Spleen (tissue), 11 donors: ENCODE measurements around the gene CROCC2. TPM values are rescaled to one million over a fixed set of nuclear protein-coding genes. Genes with fewer than 3 reads are reported as not detected.
A peak's percentile ranks its signal among the peaks of the same experiment; 100 is the strongest.

ENCODE experiments used
- DNase-seq: peaks from one replicate; pipeline ENCODE4 v3.0.0-alpha.2; 2020
- H3K27ac ChIP-seq, 8 donors: fragments of 200-600 bp; sonication (generic) in 7 of 8; 1 replicate in 4 of 8; 2 replicates in 4 of 8; pipeline versions ENCODE4 v1.5.0 to v1.8.0; 2016 to 2021; ENCODE audit warnings: inconsistent platforms in 4 of 8, mild to moderate bottlenecking in 4 of 8, moderate library complexity in 1 of 8
- H3K27me3 ChIP-seq, 7 donors: fragments of 200-600 bp; sonication (generic) in 6 of 7; replicated peaks in 1 of 7; 1 replicate in 4 of 7; 2 replicates in 3 of 7; pipeline versions ENCODE4 v1.5.0 to v1.8.0; 2016 to 2021; ENCODE audit warnings: inconsistent platforms in 3 of 7, mild to moderate bottlenecking in 1 of 7
- H3K36me3 ChIP-seq, 6 donors: fragments of 200-600 bp; sonication (generic) in 5 of 6; 1 replicate in 4 of 6; 2 replicates in 2 of 6; pipeline versions ENCODE4 v1.5.0 to v1.8.0; 2016 to 2021; ENCODE audit warnings: inconsistent platforms in 2 of 6
- H3K4me1 ChIP-seq, 6 donors: fragments of 200-600 bp; sonication (generic) in 5 of 6; 1 replicate in 3 of 6; 2 replicates in 3 of 6; pipeline versions ENCODE4 v1.5.0 to v1.8.0; 2016 to 2021; ENCODE audit warnings: inconsistent platforms in 3 of 6
- H3K4me3 ChIP-seq, 8 donors: fragments of 200-600 bp; sonication (generic) in 7 of 8; 1 replicate in 4 of 8; 2 replicates in 4 of 8; pipeline versions ENCODE4 v1.5.0 to v1.8.0; 2016 to 2021; ENCODE audit warnings: inconsistent platforms in 4 of 8, mild to moderate bottlenecking in 4 of 8, moderate library complexity in 2 of 8
- H3K9me3 ChIP-seq, 8 donors: fragments of 200-600 bp; sonication (generic) in 7 of 8; 1 replicate in 4 of 8; 2 replicates in 4 of 8; pipeline versions ENCODE4 v1.5.0 to v1.8.0; 2016 to 2021; ENCODE audit warnings: inconsistent platforms in 4 of 8
- POLR2A ChIP-seq, 3 donors: fragments of 450-650 bp; IDR thresholded peaks; one replicate each; pipeline ENCODE4 v1.5.1; 2017; ENCODE audit warnings: antibody characterized with exemption in 3 of 3, mild to moderate bottlenecking in 1 of 3
- POLR2AphosphoS5 ChIP-seq, 3 donors: sonication (generic); formaldehyde crosslinking; IDR thresholded peaks; one replicate each; pipeline ENCODE4 v1.5.1; 2017; ENCODE audit warnings: antibody characterized with exemption in 3 of 3
- WGBS, 5 donors: extraction: QIAGEN DNeasy Blood & Tissue Kit in 3 of 5; methylation state at CpG; one replicate each; pipeline versions ENCODE4 v1.1.5 to v1.1.7; 2013 to 2018; 5-methylcytosine and 5-hydroxymethylcytosine counted together
- intact Hi-C: fragments of 100-400 bp; cut with DNase I; formaldehyde crosslinking; loops from one replicate; pipeline ENCODE4 v1.15.0; 2023; ENCODE audit warnings: low total_unique reads
- polyA plus RNA-seq, 3 donors: library from polyadenylated mRNA; stranded (reverse); fragments of 200-250 nt; gene quantifications; one replicate each; pipeline ENCODE4 v1.2.1, GENCODE V29; 2013
- total RNA-seq, 7 donors: library from RNA; depleted of rRNA in 3 of 7; stranded (reverse); fragments of >200 nt in 3 of 7; fragmentation: NEBNext Ultra II Directional in 4 of 7; extraction: Animal tissue kit (Norgen Biotek cat#: 25700) in 4 of 7; gene quantifications; one replicate each; pipeline versions ENCODE4 v1.1.0 to v1.2.1, GENCODE V29; 2016 to 2021
- TF ChIP-seq, protein P1 (sequence below), 11 experiments: fragments of 200-600 bp in 7 of 11; fragments of 450-650 bp in 4 of 11; sonication (generic) in 4 of 11; IDR thresholded peaks in 8 of 11; conservative IDR thresholded peaks in 3 of 11; 1 replicate in 7 of 11; 2 replicates in 4 of 11; pipeline versions ENCODE4 v1.4.0 to v1.8.0; 2016 to 2021; ENCODE audit warnings: antibody characterized with exemption in 11 of 11, inconsistent platforms in 4 of 11, mild to moderate bottlenecking in 1 of 11
- donor health status: healthy with polysubstance abuse.
- donor health status: DM: no; HTN: no; CAD: no; lungs with moderate emphysema.
- donor health status: DM: no; HTN: no; CAD: no.
- donor health status: Bipolar disorder and iron deficiency.
- donor health status: healthy.
- donor health status: DM: no; HTN: no; CAD: no.
- donor health status: DM: yes; HTN: yes; CAD: no.

Gene CROCC2
- total and polyA plus RNA-seq, 10 donors = 0.04 to 3.6 (median 0.75) TPM

DNA sequence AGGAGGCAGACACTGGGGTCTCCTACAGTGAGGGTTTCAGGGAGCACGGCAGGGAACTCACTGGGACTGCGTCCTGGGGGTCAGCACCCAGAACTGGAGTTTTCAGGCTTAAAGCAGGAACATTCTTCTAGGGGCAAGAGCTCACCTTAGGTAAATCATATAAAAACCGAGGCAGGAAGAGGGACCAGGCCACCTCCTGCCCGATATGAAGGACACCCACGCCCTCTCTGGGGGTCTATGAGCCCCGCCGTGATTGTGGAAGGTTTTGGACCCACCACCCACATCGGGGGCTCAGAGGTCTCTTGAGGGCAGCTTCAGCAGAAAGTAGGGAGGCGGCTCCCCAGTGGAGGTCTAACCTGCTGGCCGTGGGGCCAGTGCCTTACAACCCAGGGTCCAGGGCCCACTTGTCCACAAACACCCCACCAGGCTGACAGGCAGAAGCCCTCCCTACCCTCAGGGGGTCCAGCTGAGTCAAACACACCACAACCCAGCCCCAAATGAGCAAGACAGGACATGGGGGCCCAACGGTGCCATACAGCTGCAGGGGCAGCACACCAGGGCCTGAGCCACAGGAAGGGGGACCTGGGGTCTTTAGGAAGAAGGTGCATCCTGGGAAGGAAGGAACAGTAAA lies 25.3 kb downstream of the CROCC2 start:
- DNase-seq = peak; percentile 42
- Histone ChIP-seq H3K9me3 (peaks cover 0 to 10% (median 2%) of the 10 kb centered on the region in 8 donors), H3K36me3 (no peaks in the 10 kb centered on the region), H3K27ac (no peak overlapping the region), H3K4me1 (peaks cover 0 to 13% (median 0%) of the 10 kb centered on the region in 6 donors), H3K27me3 (peaks cover 0 to 9% (median 0%) of the 10 kb centered on the region in 7 donors), H3K4me3 (no peak overlapping the region)
- TF ChIP-seq, protein P1, sequence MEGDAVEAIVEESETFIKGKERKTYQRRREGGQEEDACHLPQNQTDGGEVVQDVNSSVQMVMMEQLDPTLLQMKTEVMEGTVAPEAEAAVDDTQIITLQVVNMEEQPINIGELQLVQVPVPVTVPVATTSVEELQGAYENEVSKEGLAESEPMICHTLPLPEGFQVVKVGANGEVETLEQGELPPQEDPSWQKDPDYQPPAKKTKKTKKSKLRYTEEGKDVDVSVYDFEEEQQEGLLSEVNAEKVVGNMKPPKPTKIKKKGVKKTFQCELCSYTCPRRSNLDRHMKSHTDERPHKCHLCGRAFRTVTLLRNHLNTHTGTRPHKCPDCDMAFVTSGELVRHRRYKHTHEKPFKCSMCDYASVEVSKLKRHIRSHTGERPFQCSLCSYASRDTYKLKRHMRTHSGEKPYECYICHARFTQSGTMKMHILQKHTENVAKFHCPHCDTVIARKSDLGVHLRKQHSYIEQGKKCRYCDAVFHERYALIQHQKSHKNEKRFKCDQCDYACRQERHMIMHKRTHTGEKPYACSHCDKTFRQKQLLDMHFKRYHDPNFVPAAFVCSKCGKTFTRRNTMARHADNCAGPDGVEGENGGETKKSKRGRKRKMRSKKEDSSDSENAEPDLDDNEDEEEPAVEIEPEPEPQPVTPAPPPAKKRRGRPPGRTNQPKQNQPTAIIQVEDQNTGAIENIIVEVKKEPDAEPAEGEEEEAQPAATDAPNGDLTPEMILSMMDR (IDR thresholded peaks at IDR 0.05 in 8 of 11, conservative IDR thresholded peaks at IDR 0.05 in 3 of 11) = no peak
- TF ChIP-seq POLR2A (IDR thresholded peaks at IDR 0.05) (no peak), POLR2AphosphoS5 (IDR thresholded peaks at IDR 0.05) (no peak)
- 77 to 85% (median 83%) methylated on average over 10 to 11 of the region's 11 CpGs for WGBS, 5 donors
- intact Hi-C loops = no loop called here

DNA sequence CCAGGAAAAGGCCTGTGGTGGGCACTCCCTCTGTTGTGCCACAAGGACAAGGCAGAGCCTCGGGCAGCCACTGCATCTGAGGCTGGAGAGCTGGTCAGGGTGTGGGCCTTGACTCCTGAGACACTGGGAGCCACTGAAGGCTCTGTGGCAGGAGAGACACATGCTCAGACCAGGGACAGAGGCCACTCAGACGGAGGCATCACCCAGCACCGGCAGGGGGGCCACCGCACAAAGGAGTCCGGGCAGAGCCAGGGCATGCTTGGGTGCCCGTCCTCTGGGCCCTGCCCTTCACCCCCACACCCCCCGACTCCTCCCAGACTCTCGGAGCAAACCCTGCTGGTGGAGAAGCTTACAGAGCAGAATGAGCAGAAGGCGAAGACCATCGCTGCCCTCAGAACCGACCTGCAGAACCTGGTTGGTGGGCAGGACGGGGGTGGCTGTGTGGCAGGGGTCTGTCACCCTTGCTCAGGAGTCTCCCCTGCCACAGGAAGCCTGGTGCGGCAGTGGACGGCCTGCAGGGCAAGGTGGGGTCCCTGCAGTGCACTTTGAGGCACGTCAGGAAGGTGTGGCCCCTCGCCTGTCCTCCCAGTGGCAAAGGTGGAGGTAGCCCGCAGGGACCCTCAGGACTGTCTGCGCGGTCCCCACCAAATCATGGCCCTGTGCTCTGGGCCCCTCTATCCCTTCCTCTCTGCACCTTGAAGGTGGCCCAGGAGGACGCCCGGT lies 26.0 kb downstream of the CROCC2 start:
- peak; percentile 66 for DNase-seq
- Histone ChIP-seq H3K27ac (no peak overlapping the region), H3K9me3 (peaks cover 0 to 17% (median 9%) of the 10 kb centered on the region in 8 donors), H3K27me3 (peaks cover 0 to 9% (median 0%) of the 10 kb centered on the region in 7 donors), H3K4me1 (peaks cover 0 to 13% (median 0%) of the 10 kb centered on the region in 6 donors), H3K36me3 (no peaks in the 10 kb centered on the region), H3K4me3 (no peak overlapping the region)
- 82 to 89% (median 87%) methylated on average over 13 to 21 of the region's 21 CpGs for WGBS, 5 donors
- TF ChIP-seq, protein P1 (IDR thresholded peaks at IDR 0.05 in 8 of 11, conservative IDR thresholded peaks at IDR 0.05 in 3 of 11) = no peak
- no peak for TF ChIP-seq POLR2A (IDR thresholded peaks at IDR 0.05)
- no peak for TF ChIP-seq POLR2AphosphoS5 (IDR thresholded peaks at IDR 0.05)
- intact Hi-C loops = no loop called here

DNA sequence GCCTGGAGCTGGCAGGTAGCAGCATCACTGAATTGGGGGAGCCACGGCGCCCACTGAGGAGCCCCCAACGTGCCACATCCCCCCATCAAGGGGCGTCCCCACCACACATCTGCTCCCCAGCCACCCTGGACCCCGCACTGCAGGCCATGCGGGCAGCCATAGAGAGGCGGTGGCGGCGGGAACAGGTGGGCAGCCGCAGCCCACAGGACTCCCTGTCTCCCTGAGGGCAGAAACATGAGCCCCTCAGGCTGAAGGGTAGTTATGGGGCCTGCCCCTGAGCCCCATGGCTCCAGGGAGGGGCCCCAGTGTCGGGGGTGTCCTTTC lies 26.6 kb downstream of the CROCC2 start:
- no peak overlapping the region for H3K27ac ChIP-seq
- TF ChIP-seq POLR2AphosphoS5 (IDR thresholded peaks at IDR 0.05) = no peak
- TF ChIP-seq, protein P1 (IDR thresholded peaks at IDR 0.05 in 8 of 11, conservative IDR thresholded peaks at IDR 0.05 in 3 of 11) = no peak
- peaks cover 0 to 13% (median 0%) of the 10 kb centered on the region in 6 donors for H3K4me1 ChIP-seq
- H3K4me3 ChIP-seq = no peak overlapping the region
- DNase-seq = peak; percentile 58
- no peaks in the 10 kb centered on the region for H3K36me3 ChIP-seq
- 71 to 100% (median 89%) methylated on average over 4 to 11 of the region's 11 CpGs for WGBS, 5 donors
- intact Hi-C loops = no loop called here
- H3K9me3 ChIP-seq = peaks cover 0 to 20% (median 12%) of the 10 kb centered on the region in 8 donors
- peaks cover 0 to 9% (median 0%) of the 10 kb centered on the region in 7 donors for H3K27me3 ChIP-seq
